Thoracic aorta (tissue), 2 donors: ENCODE measurements around the gene PDCD1LG2. TPM values are rescaled to one million over a fixed set of nuclear protein-coding genes. Genes with fewer than 3 reads are reported as not detected.

ENCODE experiments used
- ATAC-seq: fragments of 150-250 bp; one replicate; pipeline ENCODE4 v1.8.0; 2017; ENCODE audit warnings: low read depth; ENCODE audit not compliant: insufficient number of reproducible peaks, low FRiP score
- DNase-seq: peaks from one replicate; pipeline ENCODE4 v3.0.0-alpha.2; 2020; ENCODE audit warnings: low spot score
- H3K27ac ChIP-seq, 2 donors: fragments of 200-600 bp; sonication (generic); 1 replicate in 1 of 2; 2 replicates in 1 of 2; pipeline ENCODE4 v1.5.1; 2016; ENCODE audit warnings: mild to moderate bottlenecking in 2 of 2, moderate library complexity in 2 of 2
- H3K27me3 ChIP-seq: fragments of 200-600 bp; sonication (generic); replicated peaks from 2 replicates; pipeline ENCODE4 v1.6.0; 2016; ENCODE audit warnings: mild to moderate bottlenecking; ENCODE audit not compliant: insufficient read depth
- H3K36me3 ChIP-seq: fragments of 200-600 bp; sonication (generic); one replicate; pipeline ENCODE4 v1.5.1; 2016
- H3K4me1 ChIP-seq, 2 donors: fragments of 200-600 bp; sonication (generic); 1 replicate in 1 of 2; 2 replicates in 1 of 2; pipeline versions ENCODE4 v1.5.1 to v1.6.0; 2016; ENCODE audit warnings: low read depth in 2 of 2, mild to moderate bottlenecking in 1 of 2; ENCODE audit not compliant: control insufficient read depth in 1 of 2
- H3K4me3 ChIP-seq: fragments of 200-600 bp; sonication (generic); 2 replicates; pipeline ENCODE4 v1.5.1; 2016; ENCODE audit warnings: mild to moderate bottlenecking
- H3K9me3 ChIP-seq: fragments of 200-600 bp; sonication (generic); 2 replicates; pipeline ENCODE4 v1.5.1; 2016
- CTCF ChIP-seq: fragments of 200-600 bp; sonication (generic); IDR thresholded peaks from one replicate; pipeline ENCODE4 v1.5.1; 2019; ENCODE audit warnings: antibody characterized with exemption
- total RNA-seq, 2 donors: library from RNA; depleted of rRNA; stranded (reverse); fragments of >200 nt; gene quantifications; one replicate each; pipeline versions ENCODE4 v1.1.0 to v1.2.3, GENCODE V29; 2016

Gene PDCD1LG2
- total RNA-seq, 2 donors from 2014 or later: 1.1 to 4.5 TPM

- Histone ChIP-seq H3K4me1 (peaks cover 15 to 59% of the 10 kb centered on the region in 2 donors), H3K27ac (no peak overlapping the region), H3K9me3 (no peaks in the 10 kb centered on the region), H3K27me3 (no peaks in the 10 kb centered on the region), H3K36me3 (no peaks in the 10 kb centered on the region), H3K4me3 (no peak overlapping the region)
- ATAC-seq (no peak), DNase-seq (no peak)
- no peak for TF ChIP-seq CTCF
Observed at GRCh38 chr9:5551368-5552150, 41.2 kb downstream of the PDCD1LG2 start.

- H3K27me3 ChIP-seq: no peaks in the 10 kb centered on the region
- ATAC-seq: no peak
- no peaks in the 10 kb centered on the region for H3K36me3 ChIP-seq
- no peak for DNase-seq
- H3K4me3 ChIP-seq: no peak overlapping the region
- H3K27ac ChIP-seq: peak overlapping the region in 1 of 2 donors; percentile 67
- H3K9me3 ChIP-seq: no peaks in the 10 kb centered on the region
- H3K4me1 ChIP-seq: peaks cover 21 to 66% of the 10 kb centered on the region in 2 donors
- TF ChIP-seq CTCF: no peak
Observed at GRCh38 chr9:5552301-5552700, 42.0 kb downstream of the PDCD1LG2 start.

GRCh38 chr9:5553211-5553610, 42.9 kb downstream of the PDCD1LG2 start:
- Histone ChIP-seq H3K36me3 (no peaks in the 10 kb centered on the region), H3K9me3 (no peaks in the 10 kb centered on the region), H3K4me1 (peaks cover 26 to 75% of the 10 kb centered on the region in 2 donors), H3K27ac (peak overlapping the region in 1 of 2 donors; percentile 67), H3K4me3 (no peak overlapping the region), H3K27me3 (no peaks in the 10 kb centered on the region)
- no peak for TF ChIP-seq CTCF
- DNase-seq: no peak
- ATAC-seq: no peak

- Histone ChIP-seq H3K4me1 (peaks cover 29 to 82% of the 10 kb centered on the region in 2 donors), H3K36me3 (no peaks in the 10 kb centered on the region), H3K27me3 (no peaks in the 10 kb centered on the region), H3K4me3 (no peak overlapping the region), H3K27ac (no peak overlapping the region), H3K9me3 (no peaks in the 10 kb centered on the region)
- DNase-seq (no peak), ATAC-seq (no peak)
- TF ChIP-seq CTCF: no peak
Observed at GRCh38 chr9:5554254-5554653, 43.9 kb downstream of the PDCD1LG2 start.

- Histone ChIP-seq H3K27me3 (no peaks in the 10 kb centered on the region), H3K9me3 (no peaks in the 10 kb centered on the region), H3K27ac (peak overlapping the region; percentile 72), H3K4me3 (no peak overlapping the region), H3K4me1 (peaks cover 19 to 66% of the 10 kb centered on the region in 2 donors), H3K36me3 (no peaks in the 10 kb centered on the region)
- DNase-seq (no peak), ATAC-seq (no peak)
- TF ChIP-seq CTCF: no peak
Observed at GRCh38 chr9:5556101-5556705, 45.9 kb downstream of the PDCD1LG2 start.
